ENCODE results near the gene KRTAP4-11. TPM values are rescaled to one million over a fixed set of nuclear protein-coding genes. Genes with fewer than 3 reads are reported as not detected.
"Not testable (repeated sequence)": the region's sequence is repeated elsewhere in the genome, so short reads cannot be mapped to it uniquely, and the experiment has no call there.

KRTAP4-11 gene
- total RNA-seq, 4 donors from 2014 or later = not detected

- Histone ChIP-seq H3K9me3 (no peaks in the 10 kb centered on the region), H3K27me3 (no peaks in the 10 kb centered on the region), H3K4me1 (no peaks in the 10 kb centered on the region), H3K27ac (no peak overlapping the region), H3K36me3 (no peaks in the 10 kb centered on the region), H3K4me3 (no peak overlapping the region)
- TF ChIP-seq POLR2A (IDR thresholded peaks at IDR 0.05) (no peak), CTCF (IDR thresholded peaks at IDR 0.05) (no peak), EP300 (IDR thresholded peaks at IDR 0.05) (no peak)
- WGBS, 2 donors = 87% methylated on average over 6 of the region's 6 CpGs
- no peak for DNase-seq (ENCODE audit: low spot score in 2 of 2)
These were observed 19.7 kb downstream of the KRTAP4-11 start for GRCh38 chr17:41098481-41098880.

- Histone ChIP-seq H3K4me1 (no peaks in the 10 kb centered on the region), H3K4me3 (no peak within 1 kb of the TSS), H3K27ac (no peak within 1 kb of the TSS), H3K36me3 (no peaks in the 10 kb centered on the region), H3K27me3 (no peaks in the 10 kb centered on the region), H3K9me3 (no peaks in the 10 kb centered on the region)
- WGBS, 2 donors = 62 to 73% methylated on average over 4 of the region's 4 CpGs
- DNase-seq (ENCODE audit: low spot score in 2 of 2) = no peak
- TF ChIP-seq CTCF (IDR thresholded peaks at IDR 0.05) (no peak), POLR2A (IDR thresholded peaks at IDR 0.05) (no peak), EP300 (IDR thresholded peaks at IDR 0.05) (no peak)
These were observed 20.1 kb downstream of the KRTAP4-11 start, which contains the start of gene KRTAP4-8 for GRCh38 chr17:41098042-41098441. Gene KRTAP4-8, minus strand, starts transcription at chr17:41098142. Its CDS starts 58 bp downstream, at chr17:41098084.

DNA sequence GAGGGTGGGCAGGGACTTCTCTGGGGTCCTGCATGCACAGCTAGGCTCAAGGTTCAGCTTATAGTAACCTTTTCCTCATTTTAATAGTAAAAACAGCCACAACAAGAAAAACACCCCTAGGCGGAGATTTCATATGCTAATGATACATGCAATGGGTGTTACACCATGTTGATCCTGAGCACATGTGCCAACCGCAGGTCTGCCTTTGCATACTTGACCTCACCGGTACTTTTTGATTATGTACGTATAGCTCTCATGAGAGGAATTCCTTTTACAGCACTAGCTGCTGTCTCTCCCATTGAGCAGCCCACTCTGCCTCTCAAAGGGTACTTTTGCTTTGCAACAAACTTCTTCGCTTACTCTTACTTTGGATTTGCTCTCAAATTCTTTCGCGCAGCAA is 22.1 kb downstream of the KRTAP4-11 start:
- H3K36me3 ChIP-seq = no peaks in the 10 kb centered on the region
- TF ChIP-seq EP300 (IDR thresholded peaks at IDR 0.05) (no peak), CTCF (IDR thresholded peaks at IDR 0.05) (no peak), POLR2A (IDR thresholded peaks at IDR 0.05) (no peak)
- no peak overlapping the region for H3K27ac ChIP-seq
- H3K4me3 ChIP-seq = no peak overlapping the region
- WGBS, 2 donors = 62 to 65% methylated on average over 7 of the region's 7 CpGs
- no peaks in the 10 kb centered on the region for H3K4me1 ChIP-seq
- H3K27me3 ChIP-seq = no peaks in the 10 kb centered on the region
- no peak for DNase-seq (ENCODE audit: low spot score in 2 of 2)
- H3K9me3 ChIP-seq = no peaks in the 10 kb centered on the region

DNA sequence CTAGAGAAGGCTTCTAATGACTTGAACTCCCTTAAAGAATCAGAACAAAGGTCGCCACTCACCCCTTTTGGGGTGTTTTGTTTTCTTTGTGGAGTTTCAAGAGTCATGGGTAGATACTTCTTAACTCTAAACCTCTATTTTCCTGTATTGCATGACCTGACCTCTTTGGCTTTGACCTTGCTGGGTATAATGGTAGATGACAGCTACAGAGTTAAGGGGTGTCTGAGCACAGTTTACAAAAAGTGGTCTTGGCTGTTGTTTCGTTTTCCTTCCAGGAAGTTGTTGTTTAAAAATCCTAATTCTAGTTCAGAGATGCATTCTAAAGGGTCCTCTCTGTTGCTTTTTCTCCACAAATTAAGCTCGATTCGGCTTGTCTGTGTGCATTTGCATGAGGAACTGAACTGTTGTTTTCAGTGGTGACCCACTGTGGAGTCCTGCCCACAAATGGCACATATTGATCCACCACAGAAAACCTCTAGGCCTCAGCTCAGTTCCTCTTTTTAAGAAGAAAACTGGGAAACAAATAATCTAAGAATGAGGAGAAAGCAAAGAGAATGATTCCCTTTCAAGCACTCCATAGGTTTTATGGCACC is 29.3 kb downstream of the KRTAP4-11 start:
- H3K27ac ChIP-seq; H3K36me3 ChIP-seq; H3K27me3 ChIP-seq; H3K4me1 ChIP-seq; H3K4me3 ChIP-seq; DNase-seq (ENCODE audit: low spot score in 2 of 2); H3K9me3 ChIP-seq: not testable (repeated sequence)
- 60 to 78% methylated on average over 4 of the region's 4 CpGs for whole genome bisulfite sequencing, 2 donors

DNA sequence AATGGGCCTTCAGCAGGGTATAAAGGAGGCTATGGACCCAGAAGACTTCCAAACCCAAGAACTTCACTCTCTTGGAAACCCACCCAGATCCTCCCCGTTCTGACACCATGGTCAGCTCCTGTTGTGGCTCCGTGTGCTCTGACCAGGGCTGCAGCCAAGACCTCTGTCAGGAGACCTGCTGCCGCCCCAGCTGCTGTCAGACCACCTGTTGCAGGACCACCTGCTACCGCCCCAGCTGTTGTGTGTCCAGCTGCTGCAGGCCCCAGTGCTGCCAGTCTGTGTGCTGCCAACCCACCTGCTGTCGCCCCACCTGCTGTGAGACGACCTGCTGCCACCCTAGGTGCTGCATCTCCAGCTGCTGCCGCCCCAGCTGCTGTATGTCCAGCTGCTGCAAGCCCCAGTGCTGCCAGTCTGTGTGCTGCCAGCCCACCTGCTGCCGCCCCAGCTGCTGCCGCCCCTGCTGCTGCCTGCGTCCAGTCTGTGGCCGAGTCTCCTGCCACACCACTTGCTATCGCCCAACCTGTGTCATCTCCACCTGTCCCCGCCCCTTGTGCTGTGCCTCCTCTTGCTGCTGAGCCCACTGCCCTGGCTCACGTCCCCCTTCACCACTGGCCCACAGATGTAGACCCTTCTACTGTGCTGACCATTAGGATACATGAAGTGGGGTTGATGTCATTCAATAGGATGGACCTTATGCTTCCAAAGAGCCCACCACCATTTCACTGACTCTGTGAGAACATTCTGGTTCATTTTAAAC is 33.9 kb downstream of the KRTAP4-11 start, which contains the start of gene KRTAP4-7:
Gene KRTAP4-7, plus strand, starts transcription at position 51 of the 757 bp plus-strand sequence. Its CDS starts 57 bp downstream, at position 108.
- WGBS, 2 donors = 70 to 82% methylated on average over 5 to 9 of the region's 14 CpGs
- not testable (repeated sequence) for H3K4me1 ChIP-seq; DNase-seq (ENCODE audit: low spot score in 2 of 2); H3K4me3 ChIP-seq; H3K27me3 ChIP-seq; H3K36me3 ChIP-seq; H3K27ac ChIP-seq; H3K9me3 ChIP-seq

DNA sequence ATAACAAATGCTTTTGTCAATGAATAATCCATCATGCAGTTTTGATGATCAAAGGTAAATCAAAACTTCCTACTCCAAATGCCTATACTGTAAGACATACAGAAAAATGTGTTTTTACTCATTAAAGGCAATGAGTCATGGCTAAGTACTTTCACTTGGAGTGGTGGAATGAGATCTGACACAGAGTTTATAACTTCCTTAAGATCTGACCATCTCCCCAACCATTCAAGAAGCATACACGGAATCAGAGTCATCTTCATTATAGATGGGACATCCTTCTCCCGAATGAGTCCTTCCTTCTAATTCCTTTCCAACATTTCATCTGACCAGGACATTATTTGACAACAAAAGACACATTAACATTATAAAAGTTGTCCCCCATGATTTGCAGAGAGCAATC is 34.7 kb downstream of the KRTAP4-11 start:
- not testable (repeated sequence) for H3K9me3 ChIP-seq; H3K27me3 ChIP-seq; H3K27ac ChIP-seq; H3K4me1 ChIP-seq; H3K36me3 ChIP-seq; H3K4me3 ChIP-seq; DNase-seq (ENCODE audit: low spot score in 2 of 2)
- 72 to 75% methylated on average over 2 of the region's 2 CpGs for WGBS, 2 donors

Measured in tibial nerve (tissue), 4 donors.